Testis (tissue), 3 donors: Measurements from ENCODE around the gene RUNDC1. TPM values are rescaled to one million over a fixed set of nuclear protein-coding genes. Genes with fewer than 3 reads are reported as not detected.
A peak's percentile ranks its signal among the peaks of the same experiment; 100 is the strongest.

Source experiments
- DNase-seq: peaks from one replicate; pipeline ENCODE4 v3.0.0-alpha.2; 2019
- H3K27ac ChIP-seq, 2 donors: fragments of 200-600 bp; sonication (generic); one replicate each; pipeline ENCODE4 v1.5.1; 2019
- H3K27me3 ChIP-seq: fragments of 200-600 bp; sonication (generic); one replicate; pipeline ENCODE4 v1.5.1; 2019
- H3K36me3 ChIP-seq: fragments of 200-600 bp; sonication (generic); one replicate; pipeline ENCODE4 v1.5.1; 2017; ENCODE audit warnings: low read depth; ENCODE audit errors: missing control alignments
- H3K4me1 ChIP-seq: fragments of 200-600 bp; sonication (generic); one replicate; pipeline ENCODE4 v1.5.1; 2019
- H3K4me3 ChIP-seq, 2 donors: fragments of 200-600 bp; sonication (generic); one replicate each; pipeline ENCODE4 v1.5.1; 2017 to 2019
- H3K9me3 ChIP-seq: fragments of 200-600 bp; sonication (generic); one replicate; pipeline ENCODE4 v1.5.1; 2017
- CTCF ChIP-seq, 3 experiments: fragments of 450-650 bp in 2 of 3; fragments of 200-600 bp in 1 of 3; sonication (generic) in 1 of 3; IDR thresholded peaks; one replicate each; pipeline ENCODE4 v1.5.1; 2016 to 2019; ENCODE audit warnings: antibody characterized with exemption in 3 of 3, mild to moderate bottlenecking in 2 of 3, moderate library complexity in 1 of 3
- POLR2A ChIP-seq: fragments of 450-650 bp; IDR thresholded peaks from one replicate; pipeline ENCODE4 v1.6.1; 2017; ENCODE audit warnings: antibody characterized with exemption, mild to moderate bottlenecking, moderate library complexity
- WGBS, 2 donors: methylation state at CpG; one replicate each; pipeline ENCODE4 v1.1.5; 2018; 5-methylcytosine and 5-hydroxymethylcytosine counted together
- intact Hi-C: fragments of 100-400 bp; cut with DNase I; formaldehyde crosslinking; loops from one replicate; pipeline ENCODE4 v1.15.1; 2023; ENCODE audit warnings: low total_unique reads
- polyA plus RNA-seq: library from polyadenylated mRNA; stranded (reverse); fragments of 350-450 nt; fragmentation: Illumina TruSeq; extraction: RNeasy Lipid Tissue Mini Kit (QIAGEN cat#74804); gene quantifications from one replicate; pipeline ENCODE4 v1.2.3, GENCODE V29; 2014; ENCODE audit warnings: low read depth, low replicate concordance; ENCODE audit not compliant: insufficient read depth
- small RNA-seq, 2 donors: library from RNA; depleted of rRNA; stranded (forward); fragments of <200 nt; gene quantifications; one replicate each; pipeline ENCODE3, GENCODE V24; 2016
- total RNA-seq, 2 donors: library from RNA; depleted of rRNA; stranded (reverse); fragments of >200 nt; gene quantifications; one replicate each; pipeline ENCODE4 v1.2.3, GENCODE V29; 2016

The RUNDC1 gene
- total and polyA plus RNA-seq, 3 donors from 2014 or later: 17.5 to 20.2 (median 18.5) TPM

GRCh38 chr17:43039646-43040045 is 59.3 kb downstream of the RUNDC1 start:
- no peak for DNase-seq
- no peak overlapping the region for H3K27ac ChIP-seq
- intact Hi-C loops: no loop called here
- TF ChIP-seq POLR2A: no peak
- TF ChIP-seq CTCF (IDR thresholded peaks at IDR 0.05): no peak
- no peaks in the 10 kb centered on the region for H3K36me3 ChIP-seq
- H3K9me3 ChIP-seq: no peaks in the 10 kb centered on the region
- WGBS, 2 donors: 91 to 97% methylated on average over 2 of the region's 2 CpGs
- H3K4me3 ChIP-seq: no peak overlapping the region
- peaks cover under 1% of the 10 kb centered on the region for H3K4me1 ChIP-seq
- H3K27me3 ChIP-seq: no peaks in the 10 kb centered on the region

GRCh38 chr17:43040655-43041054 is 60.3 kb downstream of the RUNDC1 start:
- no peak for TF ChIP-seq POLR2A
- TF ChIP-seq CTCF (IDR thresholded peaks at IDR 0.05): no peak
- WGBS, 2 donors: 58 to 69% methylated on average over 2 of the region's 2 CpGs
- H3K27me3 ChIP-seq: no peaks in the 10 kb centered on the region
- H3K4me3 ChIP-seq: no peak overlapping the region
- no peaks in the 10 kb centered on the region for H3K36me3 ChIP-seq
- no peaks in the 10 kb centered on the region for H3K4me1 ChIP-seq
- no peak overlapping the region for H3K27ac ChIP-seq
- no peak for DNase-seq
- H3K9me3 ChIP-seq: no peaks in the 10 kb centered on the region
- intact Hi-C loops: no loop called here

- no peaks in the 10 kb centered on the region for H3K9me3 ChIP-seq
- intact Hi-C loops: no loop called here
- DNase-seq: peak; percentile 26
- H3K27ac ChIP-seq: no peak overlapping the region
- no peaks in the 10 kb centered on the region for H3K36me3 ChIP-seq
- H3K4me3 ChIP-seq: no peak overlapping the region
- WGBS, 2 donors: 59 to 71% methylated on average over 5 of the region's 5 CpGs
- H3K27me3 ChIP-seq: no peaks in the 10 kb centered on the region
- TF ChIP-seq CTCF (IDR thresholded peaks at IDR 0.05): no peak
- no peak for TF ChIP-seq POLR2A
- no peaks in the 10 kb centered on the region for H3K4me1 ChIP-seq
Observed at GRCh38 chr17:43042025-43042628, 61.8 kb downstream of the RUNDC1 start.

Small RNA genes within 50 kb of the gene (small RNA-seq; reads per million reads assigned to genes)
- gene AARSD1 (0 reads per million in 2 donors), gene RF00561 (0 reads per million in 2 donors)

Other genes starting within 250 kb of the RUNDC1 start
- gene EZH1, start 235.5 kb upstream of the RUNDC1 start, total RNA-seq: 10 to 100 TPM; 53.7 to 59.4 TPM
- gene EZH1, start 235.5 kb upstream of the RUNDC1 start, polyA plus RNA-seq: 28.1 TPM
- 10 to 100 TPM in 1 of 2 donors, 1 to 10 TPM in 1; 6.9 to 14.6 TPM for gene RAMP2, start 219.3 kb upstream of the RUNDC1 start, total RNA-seq
- 38.2 TPM for gene RAMP2, start 219.3 kb upstream of the RUNDC1 start, polyA plus RNA-seq
- gene VPS25, start 207.1 kb upstream of the RUNDC1 start, total RNA-seq: 10 to 100 TPM; 48.3 to 51.8 TPM
- 64.1 TPM for gene VPS25, start 207.1 kb upstream of the RUNDC1 start, polyA plus RNA-seq
- 1 to 10 TPM; 1.4 to 2.3 TPM for gene WNK4, start 200.0 kb upstream of the RUNDC1 start, total RNA-seq
- 2.8 TPM for gene WNK4, start 200.0 kb upstream of the RUNDC1 start, polyA plus RNA-seq
- gene COA3, start 181.9 kb upstream of the RUNDC1 start, total RNA-seq: 10 to 100 TPM; 43.0 to 49.2 TPM
- 52.7 TPM for gene COA3, start 181.9 kb upstream of the RUNDC1 start, polyA plus RNA-seq
- 10 to 100 TPM; 21.2 to 49.1 TPM for gene CNTD1, start 181.7 kb upstream of the RUNDC1 start, total RNA-seq
- gene CNTD1, start 181.7 kb upstream of the RUNDC1 start, polyA plus RNA-seq: 114 TPM
- 100 to 1,000 TPM; 100 to 111 TPM for gene BECN1, start 156.3 kb upstream of the RUNDC1 start, total RNA-seq
- gene BECN1, start 156.3 kb upstream of the RUNDC1 start, polyA plus RNA-seq: 74.2 TPM
- 10 to 100 TPM; 79.7 to 92.1 TPM for gene PSME3, start 147.2 kb upstream of the RUNDC1 start, total RNA-seq
- gene PSME3, start 147.2 kb upstream of the RUNDC1 start, polyA plus RNA-seq: 135 TPM
- 10 to 100 TPM; 10.3 to 14.6 TPM for gene AOC2, start 136.0 kb upstream of the RUNDC1 start, total RNA-seq
- 5.7 TPM for gene AOC2, start 136.0 kb upstream of the RUNDC1 start, polyA plus RNA-seq
- gene AOC3, start 129.4 kb upstream of the RUNDC1 start, total RNA-seq: 10 to 100 TPM; 14.3 to 14.8 TPM
- gene AOC3, start 129.4 kb upstream of the RUNDC1 start, polyA plus RNA-seq: 46.4 TPM
- gene G6PC1, start 79.8 kb upstream of the RUNDC1 start, total RNA-seq: under 1 TPM in 1 of 2 donors, not detected in 1; 0.06 TPM
- gene G6PC1, start 79.8 kb upstream of the RUNDC1 start, polyA plus RNA-seq: 0.26 TPM
- 10 to 100 TPM; 62.0 to 84.3 TPM for gene AARSD1, start 16.1 kb upstream of the RUNDC1 start, total RNA-seq
- 184 TPM for gene AARSD1, start 16.1 kb upstream of the RUNDC1 start, polyA plus RNA-seq
- 1 to 10 TPM; 2.8 to 5.2 TPM for gene PTGES3L, start 485 bp upstream of the RUNDC1 start, total RNA-seq
- gene PTGES3L, start 485 bp upstream of the RUNDC1 start, polyA plus RNA-seq: 5.5 TPM
- 100 to 1,000 TPM; 457 to 634 TPM for gene RPL27, start 17.9 kb downstream of the RUNDC1 start, total RNA-seq
- gene RPL27, start 17.9 kb downstream of the RUNDC1 start, polyA plus RNA-seq: 1,036 TPM
- gene IFI35, start 26.2 kb downstream of the RUNDC1 start, total RNA-seq: 10 to 100 TPM in 1 of 2 donors, 1 to 10 TPM in 1; 8.0 to 12.7 TPM
- 15.0 TPM for gene IFI35, start 26.2 kb downstream of the RUNDC1 start, polyA plus RNA-seq
- gene VAT1, start 41.8 kb downstream of the RUNDC1 start, total RNA-seq: 100 to 1,000 TPM; 201 to 277 TPM
- gene VAT1, start 41.8 kb downstream of the RUNDC1 start, polyA plus RNA-seq: 204 TPM
- gene RND2, start 44.7 kb downstream of the RUNDC1 start, total RNA-seq: 10 to 100 TPM; 15.7 to 33.1 TPM
- 48.7 TPM for gene RND2, start 44.7 kb downstream of the RUNDC1 start, polyA plus RNA-seq
- 10 to 100 TPM; 28.6 to 47.7 TPM for gene BRCA1, start 144.8 kb downstream of the RUNDC1 start, total RNA-seq
- 20.9 TPM for gene BRCA1, start 144.8 kb downstream of the RUNDC1 start, polyA plus RNA-seq
- gene NBR1, start 190.6 kb downstream of the RUNDC1 start, total RNA-seq: 100 to 1,000 TPM; 146 to 244 TPM
- gene NBR1, start 190.6 kb downstream of the RUNDC1 start, polyA plus RNA-seq: 302 TPM
- gene TMEM106A, start 231.3 kb downstream of the RUNDC1 start, total RNA-seq: 1 to 10 TPM; 8.4 to 8.7 TPM
- gene TMEM106A, start 231.3 kb downstream of the RUNDC1 start, polyA plus RNA-seq: 11.8 TPM
- gene CCDC200, start 248.1 kb downstream of the RUNDC1 start, total RNA-seq: 100 to 1,000 TPM in 1 of 2 donors, 10 to 100 TPM in 1; 22.6 to 147 TPM
- gene CCDC200, start 248.1 kb downstream of the RUNDC1 start, polyA plus RNA-seq: 91.1 TPM